ENCODE data around the gene PIP5K1B. TPM values are rescaled to one million over a fixed set of nuclear protein-coding genes. Genes with fewer than 3 reads are reported as not detected.

PIP5K1B gene
- total RNA-seq, 1 experiment from 2014 or later: 5.2 TPM

DNA sequence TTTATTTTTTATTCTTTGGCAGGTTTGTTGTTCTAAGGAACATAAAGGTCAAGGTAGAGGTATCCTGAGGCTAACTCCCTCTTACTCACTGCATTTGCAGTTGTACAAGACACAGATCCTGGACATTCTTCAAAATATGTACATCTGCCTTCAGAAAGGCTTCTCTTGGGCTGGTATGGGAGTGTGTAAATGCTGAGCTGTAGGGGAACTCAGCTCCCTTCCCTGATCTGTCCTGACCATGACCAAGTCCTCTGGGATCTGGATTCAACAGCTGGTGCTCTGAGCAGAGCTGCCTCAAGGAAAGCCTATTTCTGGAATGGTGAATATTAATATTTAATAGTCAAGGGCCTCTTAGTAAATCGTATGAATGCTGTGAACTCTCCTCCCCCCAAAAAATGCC lies 191.4 kb downstream of the PIP5K1B start:
- no peak overlapping the region for H3K27ac Mint-ChIP-seq
- no peak for ATAC-seq
- POLR2A ChIA-PET: no interaction called here
- H3K9me3 Mint-ChIP-seq: no peaks in the 10 kb centered on the region
- no peak overlapping the region for H3K4me3 Mint-ChIP-seq
- H3K27me3 Mint-ChIP-seq (ENCODE audit: low read depth): no peaks in the 10 kb centered on the region
- no peak for DNase-seq (ENCODE audit: low spot score)
- no peaks in the 10 kb centered on the region for H3K36me3 Mint-ChIP-seq
- CTCF ChIA-PET: interaction anchor here (0.9 to 1.5 kb wide), 2 partner anchors 211 to 313 kb away, joined by 3 read pairs; no protein-coding TSS in a partner anchor
- TF ChIP-seq ZNF396 (CRISPR knock-in tag; IDR thresholded peaks at IDR 0.05; ENCODE audit: borderline replicate concordance) (no peak), TCF7 (CRISPR knock-in tag; IDR thresholded peaks at IDR 0.05; ENCODE audit: low read depth) (no peak), GTF2I (CRISPR knock-in tag; conservative IDR thresholded peaks at IDR 0.05) (no peak), RELA (CRISPR knock-in tag; IDR thresholded peaks at IDR 0.05; ENCODE audit: borderline replicate concordance) (no peak)
- TF ChIP-seq, protein P1, sequence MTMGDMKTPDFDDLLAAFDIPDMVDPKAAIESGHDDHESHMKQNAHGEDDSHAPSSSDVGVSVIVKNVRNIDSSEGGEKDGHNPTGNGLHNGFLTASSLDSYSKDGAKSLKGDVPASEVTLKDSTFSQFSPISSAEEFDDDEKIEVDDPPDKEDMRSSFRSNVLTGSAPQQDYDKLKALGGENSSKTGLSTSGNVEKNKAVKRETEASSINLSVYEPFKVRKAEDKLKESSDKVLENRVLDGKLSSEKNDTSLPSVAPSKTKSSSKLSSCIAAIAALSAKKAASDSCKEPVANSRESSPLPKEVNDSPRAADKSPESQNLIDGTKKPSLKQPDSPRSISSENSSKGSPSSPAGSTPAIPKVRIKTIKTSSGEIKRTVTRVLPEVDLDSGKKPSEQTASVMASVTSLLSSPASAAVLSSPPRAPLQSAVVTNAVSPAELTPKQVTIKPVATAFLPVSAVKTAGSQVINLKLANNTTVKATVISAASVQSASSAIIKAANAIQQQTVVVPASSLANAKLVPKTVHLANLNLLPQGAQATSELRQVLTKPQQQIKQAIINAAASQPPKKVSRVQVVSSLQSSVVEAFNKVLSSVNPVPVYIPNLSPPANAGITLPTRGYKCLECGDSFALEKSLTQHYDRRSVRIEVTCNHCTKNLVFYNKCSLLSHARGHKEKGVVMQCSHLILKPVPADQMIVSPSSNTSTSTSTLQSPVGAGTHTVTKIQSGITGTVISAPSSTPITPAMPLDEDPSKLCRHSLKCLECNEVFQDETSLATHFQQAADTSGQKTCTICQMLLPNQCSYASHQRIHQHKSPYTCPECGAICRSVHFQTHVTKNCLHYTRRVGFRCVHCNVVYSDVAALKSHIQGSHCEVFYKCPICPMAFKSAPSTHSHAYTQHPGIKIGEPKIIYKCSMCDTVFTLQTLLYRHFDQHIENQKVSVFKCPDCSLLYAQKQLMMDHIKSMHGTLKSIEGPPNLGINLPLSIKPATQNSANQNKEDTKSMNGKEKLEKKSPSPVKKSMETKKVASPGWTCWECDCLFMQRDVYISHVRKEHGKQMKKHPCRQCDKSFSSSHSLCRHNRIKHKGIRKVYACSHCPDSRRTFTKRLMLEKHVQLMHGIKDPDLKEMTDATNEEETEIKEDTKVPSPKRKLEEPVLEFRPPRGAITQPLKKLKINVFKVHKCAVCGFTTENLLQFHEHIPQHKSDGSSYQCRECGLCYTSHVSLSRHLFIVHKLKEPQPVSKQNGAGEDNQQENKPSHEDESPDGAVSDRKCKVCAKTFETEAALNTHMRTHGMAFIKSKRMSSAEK (CRISPR knock-in tag; IDR thresholded peaks at IDR 0.05; ENCODE audit: borderline replicate concordance): no peak
- TF ChIP-seq, protein P2, sequence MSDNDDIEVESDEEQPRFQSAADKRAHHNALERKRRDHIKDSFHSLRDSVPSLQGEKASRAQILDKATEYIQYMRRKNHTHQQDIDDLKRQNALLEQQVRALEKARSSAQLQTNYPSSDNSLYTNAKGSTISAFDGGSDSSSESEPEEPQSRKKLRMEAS (CRISPR knock-in tag; IDR thresholded peaks at IDR 0.05): no peak
- TF ChIP-seq, protein P3, sequence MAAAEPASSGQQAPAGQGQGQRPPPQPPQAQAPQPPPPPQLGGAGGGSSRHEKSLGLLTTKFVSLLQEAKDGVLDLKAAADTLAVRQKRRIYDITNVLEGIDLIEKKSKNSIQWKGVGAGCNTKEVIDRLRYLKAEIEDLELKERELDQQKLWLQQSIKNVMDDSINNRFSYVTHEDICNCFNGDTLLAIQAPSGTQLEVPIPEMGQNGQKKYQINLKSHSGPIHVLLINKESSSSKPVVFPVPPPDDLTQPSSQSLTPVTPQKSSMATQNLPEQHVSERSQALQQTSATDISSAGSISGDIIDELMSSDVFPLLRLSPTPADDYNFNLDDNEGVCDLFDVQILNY (CRISPR knock-in tag; IDR thresholded peaks at IDR 0.05): no peak
- peaks cover 38% of the 10 kb centered on the region for H3K4me1 Mint-ChIP-seq

DNA sequence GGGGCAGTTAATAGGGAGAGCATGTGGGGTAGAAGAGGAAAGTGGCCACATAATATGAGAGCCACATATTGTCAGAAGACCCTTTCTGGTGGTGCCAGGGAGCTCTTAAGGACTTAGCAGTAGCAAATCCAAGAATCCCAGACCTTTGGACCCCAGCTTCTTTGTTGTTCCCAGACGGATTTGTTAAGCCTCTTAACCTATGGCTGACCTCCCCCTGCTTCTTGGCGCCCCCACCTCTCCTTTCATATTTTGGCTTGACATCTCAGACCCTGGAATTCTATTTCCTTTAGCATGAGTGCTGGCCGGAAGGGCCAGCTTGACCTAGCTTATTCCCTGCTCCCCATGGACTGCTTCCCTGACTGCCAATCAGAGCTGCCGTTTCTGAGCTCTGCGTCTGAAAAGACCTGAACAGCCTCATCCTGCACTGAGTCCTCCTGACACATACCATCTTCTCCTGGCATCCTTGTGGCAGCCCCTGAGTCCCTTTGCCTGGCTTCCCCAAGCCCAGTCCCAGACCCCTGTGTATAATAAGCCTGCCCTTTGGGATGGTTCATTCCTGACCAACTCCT lies 192.6 kb downstream of the PIP5K1B start:
- POLR2A ChIA-PET: no interaction called here
- TF ChIP-seq ZBTB21 (CRISPR knock-in tag; IDR thresholded peaks at IDR 0.05; ENCODE audit: borderline replicate concordance) (no peak), GRHL2 (CRISPR knock-in tag; IDR thresholded peaks at IDR 0.05; ENCODE audit: insufficient replicate concordance, severe bottlenecking) (no peak)
- TF ChIP-seq, protein P4, sequence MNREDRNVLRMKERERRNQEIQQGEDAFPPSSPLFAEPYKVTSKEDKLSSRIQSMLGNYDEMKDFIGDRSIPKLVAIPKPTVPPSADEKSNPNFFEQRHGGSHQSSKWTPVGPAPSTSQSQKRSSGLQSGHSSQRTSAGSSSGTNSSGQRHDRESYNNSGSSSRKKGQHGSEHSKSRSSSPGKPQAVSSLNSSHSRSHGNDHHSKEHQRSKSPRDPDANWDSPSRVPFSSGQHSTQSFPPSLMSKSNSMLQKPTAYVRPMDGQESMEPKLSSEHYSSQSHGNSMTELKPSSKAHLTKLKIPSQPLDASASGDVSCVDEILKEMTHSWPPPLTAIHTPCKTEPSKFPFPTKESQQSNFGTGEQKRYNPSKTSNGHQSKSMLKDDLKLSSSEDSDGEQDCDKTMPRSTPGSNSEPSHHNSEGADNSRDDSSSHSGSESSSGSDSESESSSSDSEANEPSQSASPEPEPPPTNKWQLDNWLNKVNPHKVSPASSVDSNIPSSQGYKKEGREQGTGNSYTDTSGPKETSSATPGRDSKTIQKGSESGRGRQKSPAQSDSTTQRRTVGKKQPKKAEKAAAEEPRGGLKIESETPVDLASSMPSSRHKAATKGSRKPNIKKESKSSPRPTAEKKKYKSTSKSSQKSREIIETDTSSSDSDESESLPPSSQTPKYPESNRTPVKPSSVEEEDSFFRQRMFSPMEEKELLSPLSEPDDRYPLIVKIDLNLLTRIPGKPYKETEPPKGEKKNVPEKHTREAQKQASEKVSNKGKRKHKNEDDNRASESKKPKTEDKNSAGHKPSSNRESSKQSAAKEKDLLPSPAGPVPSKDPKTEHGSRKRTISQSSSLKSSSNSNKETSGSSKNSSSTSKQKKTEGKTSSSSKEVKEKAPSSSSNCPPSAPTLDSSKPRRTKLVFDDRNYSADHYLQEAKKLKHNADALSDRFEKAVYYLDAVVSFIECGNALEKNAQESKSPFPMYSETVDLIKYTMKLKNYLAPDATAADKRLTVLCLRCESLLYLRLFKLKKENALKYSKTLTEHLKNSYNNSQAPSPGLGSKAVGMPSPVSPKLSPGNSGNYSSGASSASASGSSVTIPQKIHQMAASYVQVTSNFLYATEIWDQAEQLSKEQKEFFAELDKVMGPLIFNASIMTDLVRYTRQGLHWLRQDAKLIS (CRISPR knock-in tag; IDR thresholded peaks at IDR 0.05; ENCODE audit: borderline replicate concordance): no peak
- TF ChIP-seq, protein P5, sequence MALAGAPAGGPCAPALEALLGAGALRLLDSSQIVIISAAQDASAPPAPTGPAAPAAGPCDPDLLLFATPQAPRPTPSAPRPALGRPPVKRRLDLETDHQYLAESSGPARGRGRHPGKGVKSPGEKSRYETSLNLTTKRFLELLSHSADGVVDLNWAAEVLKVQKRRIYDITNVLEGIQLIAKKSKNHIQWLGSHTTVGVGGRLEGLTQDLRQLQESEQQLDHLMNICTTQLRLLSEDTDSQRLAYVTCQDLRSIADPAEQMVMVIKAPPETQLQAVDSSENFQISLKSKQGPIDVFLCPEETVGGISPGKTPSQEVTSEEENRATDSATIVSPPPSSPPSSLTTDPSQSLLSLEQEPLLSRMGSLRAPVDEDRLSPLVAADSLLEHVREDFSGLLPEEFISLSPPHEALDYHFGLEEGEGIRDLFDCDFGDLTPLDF (CRISPR knock-in tag; IDR thresholded peaks at IDR 0.05): no peak
- TF ChIP-seq, protein P6, sequence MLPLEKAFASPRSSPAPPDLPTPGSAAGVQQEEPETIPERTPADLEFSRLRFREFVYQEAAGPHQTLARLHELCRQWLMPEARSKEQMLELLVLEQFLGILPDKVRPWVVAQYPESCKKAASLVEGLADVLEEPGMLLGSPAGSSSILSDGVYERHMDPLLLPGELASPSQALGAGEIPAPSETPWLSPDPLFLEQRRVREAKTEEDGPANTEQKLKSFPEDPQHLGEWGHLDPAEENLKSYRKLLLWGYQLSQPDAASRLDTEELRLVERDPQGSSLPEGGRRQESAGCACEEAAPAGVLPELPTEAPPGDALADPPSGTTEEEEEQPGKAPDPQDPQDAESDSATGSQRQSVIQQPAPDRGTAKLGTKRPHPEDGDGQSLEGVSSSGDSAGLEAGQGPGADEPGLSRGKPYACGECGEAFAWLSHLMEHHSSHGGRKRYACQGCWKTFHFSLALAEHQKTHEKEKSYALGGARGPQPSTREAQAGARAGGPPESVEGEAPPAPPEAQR (CRISPR knock-in tag; IDR thresholded peaks at IDR 0.05): no peak
- TF ChIP-seq, protein P7, sequence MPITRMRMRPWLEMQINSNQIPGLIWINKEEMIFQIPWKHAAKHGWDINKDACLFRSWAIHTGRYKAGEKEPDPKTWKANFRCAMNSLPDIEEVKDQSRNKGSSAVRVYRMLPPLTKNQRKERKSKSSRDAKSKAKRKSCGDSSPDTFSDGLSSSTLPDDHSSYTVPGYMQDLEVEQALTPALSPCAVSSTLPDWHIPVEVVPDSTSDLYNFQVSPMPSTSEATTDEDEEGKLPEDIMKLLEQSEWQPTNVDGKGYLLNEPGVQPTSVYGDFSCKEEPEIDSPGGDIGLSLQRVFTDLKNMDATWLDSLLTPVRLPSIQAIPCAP (CRISPR knock-in tag; IDR thresholded peaks at IDR 0.05): no peak
- Mint-ChIP-seq H3K4me3 (no peak overlapping the region), H3K9me3 (no peaks in the 10 kb centered on the region), H3K36me3 (no peaks in the 10 kb centered on the region), H3K27ac (no peak overlapping the region), H3K4me1 (peaks cover 38% of the 10 kb centered on the region), H3K27me3 (ENCODE audit: low read depth) (no peaks in the 10 kb centered on the region)
- DNase-seq (ENCODE audit: low spot score): no peak
- CTCF ChIA-PET: interaction anchor here (0.7 to 1.5 kb wide), 6 partner anchors 52 to 314 kb away, joined by 3 to 5 read pairs (median 4); partner anchors contain the start of gene PIP5K1B
- no peak for ATAC-seq

Measured in WTC11 (cell line).